Right atrium auricular region (tissue), 2 donors: ENCODE results near the gene IGF2R. TPM values are rescaled to one million over a fixed set of nuclear protein-coding genes. Genes with fewer than 3 reads are reported as not detected.

ENCODE experiments used
- DNase-seq: peaks from one replicate; pipeline ENCODE4 v3.0.0-alpha.2; 2019; ENCODE audit warnings: low spot score
- H3K27ac ChIP-seq, 2 donors: fragments of 200-600 bp; sonication (generic); 1 replicate in 1 of 2; 2 replicates in 1 of 2; pipeline ENCODE4 v1.5.1; 2016 to 2019
- H3K27me3 ChIP-seq, 2 donors: fragments of 200-600 bp; sonication (generic); one replicate each; pipeline versions ENCODE4 v1.5.1 to v1.6.0; 2017 to 2019
- H3K36me3 ChIP-seq: fragments of 200-600 bp; sonication (generic); one replicate; pipeline ENCODE4 v1.5.1; 2016
- H3K4me1 ChIP-seq, 2 donors: fragments of 200-600 bp; sonication (generic); one replicate each; pipeline versions ENCODE4 v1.5.1 to v1.6.0; 2017 to 2019
- H3K4me3 ChIP-seq, 2 donors: fragments of 200-600 bp; sonication (generic); 1 replicate in 1 of 2; 2 replicates in 1 of 2; pipeline ENCODE4 v1.5.1; 2017 to 2019; ENCODE audit warnings: mild to moderate bottlenecking in 1 of 2, moderate library complexity in 1 of 2
- H3K9me3 ChIP-seq, 2 donors: fragments of 200-600 bp; sonication (generic); one replicate each; pipeline ENCODE4 v1.5.1; 2019
- CTCF ChIP-seq, 2 donors: fragments of 200-600 bp; sonication (generic); IDR thresholded peaks; one replicate each; pipeline ENCODE4 v1.5.1; 2019; ENCODE audit warnings: antibody characterized with exemption in 2 of 2
- total RNA-seq, 2 donors: library from RNA; depleted of rRNA; stranded (reverse); fragments of >200 nt; gene quantifications; one replicate each; pipeline ENCODE4 v1.1.0, GENCODE V29; 2016

Gene IGF2R
- total RNA-seq, 2 donors from 2014 or later = 47.9 to 48.9 TPM

DNA sequence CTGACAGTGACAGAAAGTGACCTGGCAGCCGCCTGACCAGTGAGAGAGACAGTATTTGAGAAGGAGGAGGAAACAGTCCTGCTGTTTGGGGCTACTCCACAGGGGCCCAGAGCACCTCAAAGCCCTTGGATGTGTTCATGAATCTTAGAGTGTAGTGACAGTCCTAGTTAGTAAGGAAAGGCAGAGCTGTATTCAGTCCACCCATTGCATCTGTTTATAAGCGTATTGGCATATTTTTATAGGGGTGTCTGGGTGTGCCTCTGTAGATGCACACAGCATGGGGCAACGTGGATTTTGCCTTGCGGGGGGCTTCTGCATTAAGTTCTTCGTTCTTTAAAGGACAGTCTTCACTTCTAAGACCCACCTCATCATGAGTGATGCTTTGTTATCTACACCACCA is 108.1 kb downstream of the IGF2R start:
- Histone ChIP-seq H3K4me1 (no peaks in the 10 kb centered on the region), H3K9me3 (no peaks in the 10 kb centered on the region), H3K27me3 (no peaks in the 10 kb centered on the region), H3K27ac (no peak overlapping the region), H3K36me3 (peaks cover 83% of the 10 kb centered on the region), H3K4me3 (no peak overlapping the region)
- no peak for DNase-seq
- no peak for TF ChIP-seq CTCF (IDR thresholded peaks at IDR 0.05)

DNA sequence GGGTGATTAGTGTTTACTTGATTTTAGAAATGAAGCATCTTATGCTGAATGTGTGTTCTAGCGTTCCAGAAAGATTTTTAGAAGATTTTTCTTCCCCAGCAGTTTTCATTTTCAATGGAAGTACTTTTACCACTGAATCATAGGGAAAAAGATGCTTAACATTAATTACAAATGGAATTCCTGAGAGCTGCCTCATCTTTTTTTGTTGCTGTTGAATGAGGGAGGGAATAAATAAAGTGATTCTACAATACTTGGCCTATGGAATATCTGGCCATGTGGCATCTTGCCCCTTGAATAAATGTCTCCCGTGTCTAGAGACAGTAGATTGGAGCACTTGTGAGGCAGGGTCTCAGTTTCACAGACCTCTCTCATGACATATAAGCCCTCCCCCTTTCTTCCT is 108.6 kb downstream of the IGF2R start:
- no peak for TF ChIP-seq CTCF (IDR thresholded peaks at IDR 0.05)
- Histone ChIP-seq H3K27ac (no peak overlapping the region), H3K36me3 (peaks cover 83% of the 10 kb centered on the region), H3K27me3 (no peaks in the 10 kb centered on the region), H3K4me1 (no peaks in the 10 kb centered on the region), H3K9me3 (no peaks in the 10 kb centered on the region), H3K4me3 (no peak overlapping the region)
- DNase-seq = no peak

DNA sequence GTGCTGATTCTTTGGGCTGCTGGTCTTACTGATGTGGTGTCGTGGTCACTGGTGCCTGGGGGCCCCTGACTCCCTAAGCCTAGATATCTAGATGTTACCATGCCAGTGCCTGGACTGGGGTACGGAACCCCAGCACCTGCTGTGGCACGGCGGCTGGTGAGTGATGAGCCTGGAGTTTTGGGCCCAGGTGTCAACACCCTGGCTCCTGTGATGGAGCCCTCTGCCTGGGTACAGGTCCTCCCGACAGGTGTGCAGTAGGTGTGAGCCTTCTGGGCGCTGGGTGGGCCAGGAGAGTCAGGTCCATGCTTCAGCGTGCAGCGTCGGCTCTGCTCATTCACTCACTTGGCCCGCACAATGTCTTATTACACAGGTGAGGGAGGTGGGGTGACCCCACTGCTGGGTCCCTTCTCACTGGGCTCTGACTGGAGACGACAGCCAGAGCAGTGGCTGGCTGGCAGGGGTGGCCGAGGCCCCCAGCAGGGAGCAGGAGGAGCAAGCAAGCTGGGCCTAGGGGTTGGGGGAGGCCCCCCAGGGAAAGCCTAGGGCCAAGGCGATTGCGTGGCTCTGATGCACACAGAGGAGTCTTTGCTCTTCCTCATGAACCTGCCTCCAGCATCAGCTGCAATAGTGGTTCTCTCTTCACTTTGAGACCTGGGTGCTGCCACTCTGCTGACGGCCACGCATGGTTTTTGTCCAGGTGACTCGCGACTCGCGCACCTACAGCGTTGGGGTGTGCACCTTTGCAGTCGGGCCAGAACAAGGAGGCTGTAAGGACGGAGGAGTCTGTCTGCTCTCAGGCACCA is 110.2 kb downstream of the IGF2R start:
- Histone ChIP-seq H3K36me3 (peaks cover 81% of the 10 kb centered on the region), H3K27me3 (no peaks in the 10 kb centered on the region), H3K9me3 (no peaks in the 10 kb centered on the region), H3K4me1 (no peaks in the 10 kb centered on the region), H3K27ac (no peak overlapping the region), H3K4me3 (no peak overlapping the region)
- TF ChIP-seq CTCF (IDR thresholded peaks at IDR 0.05) = no peak
- DNase-seq = no peak

DNA sequence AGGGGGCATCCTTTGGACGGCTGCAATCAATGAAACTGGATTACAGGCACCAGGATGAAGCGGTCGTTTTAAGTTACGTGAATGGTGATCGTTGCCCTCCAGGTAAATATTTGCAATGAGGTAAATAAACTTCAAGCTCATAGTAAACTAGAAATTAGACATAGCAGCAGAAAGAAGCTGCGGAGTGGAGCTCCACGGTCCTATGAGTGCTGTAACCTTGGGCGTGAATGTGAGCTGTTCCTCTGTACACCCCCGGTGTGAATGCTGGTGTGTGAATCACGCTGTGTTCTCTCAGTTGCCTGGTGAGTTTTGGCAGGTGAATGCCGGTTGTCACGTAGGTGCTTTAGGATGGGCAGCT is 110.8 kb downstream of the IGF2R start:
- Histone ChIP-seq H3K27me3 (no peaks in the 10 kb centered on the region), H3K27ac (no peak overlapping the region), H3K9me3 (no peaks in the 10 kb centered on the region), H3K36me3 (peaks cover 81% of the 10 kb centered on the region), H3K4me3 (no peak overlapping the region), H3K4me1 (no peaks in the 10 kb centered on the region)
- no peak for TF ChIP-seq CTCF (IDR thresholded peaks at IDR 0.05)
- DNase-seq = no peak

DNA sequence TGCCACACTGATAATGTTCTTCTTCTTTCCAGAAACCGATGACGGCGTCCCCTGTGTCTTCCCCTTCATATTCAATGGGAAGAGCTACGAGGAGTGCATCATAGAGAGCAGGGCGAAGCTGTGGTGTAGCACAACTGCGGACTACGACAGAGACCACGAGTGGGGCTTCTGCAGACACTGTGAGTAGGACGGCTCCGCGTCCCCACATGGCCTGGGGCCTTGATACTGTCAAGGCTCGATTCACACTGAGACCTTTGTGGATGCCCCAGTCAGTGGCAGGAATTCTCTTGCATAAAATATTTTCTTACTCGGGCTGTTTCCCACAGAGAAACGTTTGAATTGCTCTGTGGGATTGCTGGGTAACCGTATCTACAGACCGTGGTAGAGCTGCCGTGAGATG is 111.2 kb downstream of the IGF2R start:
- no peak for DNase-seq
- Histone ChIP-seq H3K4me3 (no peak overlapping the region), H3K27me3 (no peaks in the 10 kb centered on the region), H3K4me1 (no peaks in the 10 kb centered on the region), H3K36me3 (peaks cover 82% of the 10 kb centered on the region), H3K27ac (no peak overlapping the region), H3K9me3 (no peaks in the 10 kb centered on the region)
- TF ChIP-seq CTCF (IDR thresholded peaks at IDR 0.05) = no peak

DNA sequence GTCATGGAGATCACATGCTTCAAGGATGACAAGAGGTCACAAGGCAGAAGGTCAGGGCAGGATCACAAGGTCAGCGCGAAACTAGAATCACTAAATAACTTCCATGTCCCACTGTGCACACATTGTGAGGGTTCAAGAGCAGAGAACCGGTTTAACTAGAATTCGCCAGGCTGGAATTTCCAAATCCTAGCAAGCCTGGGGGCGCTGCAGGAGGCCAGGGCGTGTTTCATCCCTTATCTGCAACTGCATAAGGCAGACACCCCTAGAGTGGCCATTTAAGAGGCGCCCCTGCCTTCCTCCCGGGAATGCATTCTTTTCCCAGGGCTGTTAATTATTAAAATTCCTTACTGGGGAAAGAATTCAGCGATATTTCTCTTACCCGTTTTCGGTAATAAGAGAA is 112.5 kb downstream of the IGF2R start:
- Histone ChIP-seq H3K27ac (no peak overlapping the region), H3K27me3 (no peaks in the 10 kb centered on the region), H3K9me3 (no peaks in the 10 kb centered on the region), H3K4me3 (no peak overlapping the region), H3K36me3 (peaks cover 73% of the 10 kb centered on the region), H3K4me1 (no peaks in the 10 kb centered on the region)
- no peak for DNase-seq
- no peak for TF ChIP-seq CTCF (IDR thresholded peaks at IDR 0.05)
